NCI-H774 (cell line): Measurements from ENCODE around the gene SH3RF3.

ENCODE experiments used
- DNase-seq: peaks from one replicate; lab custom pipeline; 2025; lab: John Stamatoyannopoulos, UW

Gene SH3RF3

DNA sequence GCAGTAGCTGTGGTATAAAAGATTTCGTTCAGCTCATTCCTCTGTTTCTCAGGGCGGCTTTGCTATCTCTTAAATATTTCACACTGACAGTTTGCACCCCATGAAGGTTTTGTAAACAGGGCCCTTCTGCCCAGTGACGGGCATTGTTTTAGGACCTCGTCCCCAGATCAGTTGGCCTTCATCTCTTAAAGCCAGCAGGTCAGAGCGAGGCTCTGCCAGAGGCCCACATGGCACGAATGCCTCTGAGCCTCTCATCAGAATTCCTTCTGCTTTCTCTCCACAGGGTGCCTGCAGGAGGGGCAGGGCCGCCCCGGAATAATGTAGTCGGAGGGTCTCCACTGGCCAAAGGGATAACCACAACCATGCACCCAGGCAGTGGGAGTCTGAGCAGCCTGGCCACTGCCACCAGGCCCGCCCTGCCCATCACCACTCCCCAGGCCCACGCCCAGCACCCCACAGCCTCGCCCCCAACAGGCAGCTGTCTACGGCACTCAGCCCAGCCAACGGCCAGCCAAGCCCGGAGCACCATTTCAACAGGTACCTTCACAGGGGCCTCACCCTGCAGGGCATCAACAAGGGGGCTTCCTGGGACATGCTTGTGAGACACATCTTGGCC, 307.7 kb downstream of the SH3RF3 start:
- no peak for DNase-seq

DNA sequence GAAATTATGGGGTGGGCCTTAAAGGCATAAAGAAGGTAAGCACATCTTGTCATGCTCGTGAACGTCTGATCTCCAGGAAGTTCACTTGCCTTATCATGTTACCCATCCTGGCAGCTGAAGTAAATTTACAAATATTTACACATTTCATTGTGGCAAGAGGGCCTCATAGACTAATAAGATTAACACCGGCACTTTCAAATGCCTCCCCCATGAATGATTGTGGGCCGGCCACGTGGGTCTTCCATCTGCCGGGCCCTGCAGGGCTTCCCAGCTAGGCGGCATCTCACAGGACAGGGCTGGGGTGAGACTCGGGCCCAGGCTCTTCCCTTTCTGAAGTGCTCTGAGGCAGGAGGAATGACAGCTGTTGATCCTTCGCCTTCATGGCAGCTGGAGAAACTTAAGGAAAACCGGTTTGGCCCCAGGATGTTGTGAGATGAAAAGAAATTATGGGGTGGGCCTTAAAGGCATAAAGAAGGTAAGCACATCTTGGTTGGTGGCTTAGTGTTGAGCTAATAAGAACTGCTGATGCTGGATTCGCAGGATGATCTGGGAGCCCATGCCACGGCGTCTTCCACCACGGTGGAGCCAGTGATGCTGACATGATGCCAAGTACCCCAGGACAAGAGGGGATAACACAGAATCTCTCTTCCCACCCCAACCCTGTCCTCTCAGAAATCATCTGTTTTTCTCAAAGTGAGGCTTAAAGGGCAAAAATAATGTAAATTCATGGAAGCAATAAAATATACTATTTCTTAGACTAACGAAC, 308.5 kb downstream of the SH3RF3 start:
- DNase-seq, result peak; percentile 13

DNA sequence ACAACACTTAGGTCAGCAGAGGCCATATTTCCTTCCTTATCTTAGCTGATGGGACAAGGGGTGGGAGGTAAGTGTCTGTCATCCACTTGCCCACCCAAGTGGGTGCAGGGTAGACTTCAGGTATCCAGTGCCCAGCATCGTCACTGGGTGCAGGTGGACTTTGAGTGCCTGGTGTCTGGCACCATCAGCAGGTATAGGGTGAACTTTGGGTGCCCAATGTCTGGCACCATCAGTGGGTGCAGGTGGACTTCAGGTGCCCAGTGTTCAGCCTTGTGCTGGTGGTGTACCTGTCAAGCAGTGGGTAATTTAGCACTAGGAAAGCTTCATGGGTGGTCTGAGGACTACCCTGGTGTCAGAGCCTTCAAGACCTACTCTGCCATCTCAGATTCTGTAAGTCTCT, 309.1 kb downstream of the SH3RF3 start:
- no peak for DNase-seq

DNA sequence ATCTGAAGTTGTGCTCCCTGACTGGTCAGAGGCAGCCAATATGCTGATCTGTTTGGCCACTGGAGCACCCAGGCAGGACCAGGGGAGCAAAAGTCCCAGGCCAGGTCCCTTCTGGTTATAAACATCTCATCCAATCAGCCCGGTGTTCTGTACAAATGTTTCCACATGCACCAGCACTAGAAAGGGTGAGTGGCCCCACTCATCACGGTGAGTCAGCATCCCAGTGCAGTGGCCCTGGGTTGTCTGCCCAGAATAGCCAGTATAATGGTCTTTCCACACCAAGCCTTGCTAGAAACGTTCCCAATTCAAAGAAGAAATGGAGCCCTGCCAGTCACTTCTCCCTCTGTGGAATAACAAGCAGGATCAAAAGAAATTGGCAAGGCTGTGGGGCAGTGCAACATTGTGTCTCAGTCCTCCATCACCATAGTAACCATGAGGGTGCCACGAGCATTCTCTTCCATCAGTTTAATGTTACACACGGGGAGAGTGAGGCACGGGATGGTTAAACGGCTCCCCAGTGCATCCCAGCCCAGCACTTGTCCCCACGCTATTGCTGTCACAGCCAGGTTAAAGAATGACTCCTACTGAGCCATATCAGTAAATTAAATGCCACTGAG, 309.9 kb downstream of the SH3RF3 start:
- DNase-seq, result no peak

DNA sequence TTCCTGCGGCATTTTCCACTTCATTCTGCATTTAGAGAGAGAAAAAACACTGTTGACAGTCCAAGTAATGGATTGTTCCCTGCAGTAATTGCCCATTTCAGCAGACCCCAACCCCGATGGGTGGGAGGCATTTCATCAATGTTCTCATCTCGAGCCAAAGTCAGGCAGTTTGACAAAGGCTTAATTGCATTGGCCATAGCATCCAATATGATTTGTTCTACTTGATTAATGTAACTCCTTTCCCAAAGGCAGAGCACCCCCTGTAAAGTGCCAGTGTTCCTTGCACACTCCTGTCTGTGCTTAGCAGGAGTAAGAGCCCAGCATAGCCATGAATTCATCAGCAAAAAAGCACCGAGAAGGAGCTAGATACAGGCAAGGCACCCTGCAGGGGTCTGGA, 310.4 kb downstream of the SH3RF3 start:
- no peak for DNase-seq

DNA sequence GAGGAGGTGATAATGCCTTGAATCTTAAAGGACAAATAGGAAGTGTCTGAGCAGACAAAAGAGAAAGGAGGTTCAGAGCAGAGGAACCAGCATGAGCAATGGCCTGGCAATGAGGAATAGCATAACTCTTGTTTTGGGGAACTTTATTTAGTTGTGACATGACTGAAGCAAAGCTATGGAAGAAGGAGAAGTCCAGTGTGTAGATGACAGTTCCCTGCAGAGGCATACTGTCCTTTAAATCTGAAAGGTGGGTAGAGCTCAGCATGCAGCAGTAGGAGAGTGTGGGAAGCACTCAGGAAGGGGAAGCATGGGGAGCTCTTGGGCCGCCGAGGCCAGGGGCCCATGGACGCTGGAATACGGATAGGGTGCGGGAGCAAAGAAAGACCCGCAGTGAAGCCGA, 311.0 kb downstream of the SH3RF3 start:
- no peak for DNase-seq

DNA sequence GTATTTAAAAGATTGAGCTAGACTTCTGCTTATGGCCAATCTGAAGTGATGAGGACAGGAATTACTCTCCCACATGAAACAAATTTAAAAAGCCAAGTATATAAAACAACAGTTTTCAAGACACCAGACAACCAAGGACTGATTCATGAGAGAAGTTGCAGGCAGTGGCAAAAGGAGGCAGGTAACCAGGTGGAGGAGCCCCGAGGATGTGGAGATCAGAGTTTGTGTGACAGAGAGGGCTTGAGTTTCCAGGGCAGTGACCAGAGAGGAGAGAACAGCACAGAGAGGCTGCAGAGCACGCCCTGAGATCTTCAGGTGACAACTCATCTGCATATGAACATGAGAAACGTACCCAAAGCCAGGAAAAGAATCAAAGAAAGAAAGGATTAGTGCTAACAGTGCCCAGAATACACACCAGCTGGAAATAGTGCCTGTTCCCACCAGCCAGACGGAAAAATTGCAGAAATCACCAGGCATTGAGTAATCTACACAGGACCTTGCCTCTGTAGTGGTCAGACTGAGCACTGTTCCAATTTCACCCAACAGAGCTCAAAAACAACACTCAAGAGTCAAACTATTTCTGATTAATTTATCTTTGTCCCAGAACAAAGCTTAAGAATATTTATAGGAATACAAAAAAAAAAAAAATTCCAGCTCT, 311.6 kb downstream of the SH3RF3 start:
- no peak for DNase-seq

DNA sequence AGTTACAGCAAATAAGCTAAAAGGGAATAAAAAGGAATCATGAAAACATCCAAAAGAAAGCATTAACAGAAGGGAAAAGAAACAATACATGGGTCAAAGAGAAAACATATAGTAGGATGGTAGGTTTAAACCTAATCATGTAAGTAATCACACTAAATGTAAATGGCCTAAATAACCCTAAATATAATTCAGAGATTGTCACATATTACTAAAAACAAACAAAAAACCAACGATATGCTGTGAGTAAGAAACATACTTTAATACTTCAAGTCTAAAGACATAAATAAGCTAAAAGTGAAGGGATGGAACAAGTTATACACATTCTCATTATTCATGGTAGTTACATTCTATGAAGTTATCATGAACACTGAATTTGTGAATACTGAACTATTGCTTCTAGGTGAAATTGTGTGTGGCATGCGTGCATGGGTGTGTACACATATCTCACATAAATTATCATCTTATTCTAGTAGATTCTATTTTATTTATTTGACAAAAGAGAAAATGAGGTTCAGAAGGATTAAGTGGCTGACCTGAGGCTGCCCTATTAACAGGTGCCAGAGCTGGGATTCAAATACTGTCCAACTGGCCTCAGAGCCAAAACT, 313.8 kb downstream of the SH3RF3 start:
- no peak for DNase-seq

DNA sequence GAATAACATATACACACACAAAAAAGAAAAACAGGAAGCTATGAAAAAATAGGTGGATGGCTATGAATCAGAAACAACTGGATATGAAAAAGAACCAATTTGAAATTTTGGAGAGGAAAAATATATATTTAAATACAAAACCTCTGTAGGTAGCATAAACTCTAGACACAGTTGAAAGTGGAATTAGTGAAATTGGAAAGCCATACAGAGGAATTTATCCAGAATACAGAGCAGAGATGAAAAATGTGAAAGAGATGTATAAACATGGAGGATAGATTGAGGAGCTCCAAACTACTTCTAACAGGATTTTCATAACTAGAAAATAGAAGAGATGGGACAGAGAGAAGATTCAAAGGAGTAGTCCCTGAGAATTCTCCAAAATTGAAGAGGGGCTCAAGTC, 315.9 kb downstream of the SH3RF3 start:
- no peak for DNase-seq

DNA sequence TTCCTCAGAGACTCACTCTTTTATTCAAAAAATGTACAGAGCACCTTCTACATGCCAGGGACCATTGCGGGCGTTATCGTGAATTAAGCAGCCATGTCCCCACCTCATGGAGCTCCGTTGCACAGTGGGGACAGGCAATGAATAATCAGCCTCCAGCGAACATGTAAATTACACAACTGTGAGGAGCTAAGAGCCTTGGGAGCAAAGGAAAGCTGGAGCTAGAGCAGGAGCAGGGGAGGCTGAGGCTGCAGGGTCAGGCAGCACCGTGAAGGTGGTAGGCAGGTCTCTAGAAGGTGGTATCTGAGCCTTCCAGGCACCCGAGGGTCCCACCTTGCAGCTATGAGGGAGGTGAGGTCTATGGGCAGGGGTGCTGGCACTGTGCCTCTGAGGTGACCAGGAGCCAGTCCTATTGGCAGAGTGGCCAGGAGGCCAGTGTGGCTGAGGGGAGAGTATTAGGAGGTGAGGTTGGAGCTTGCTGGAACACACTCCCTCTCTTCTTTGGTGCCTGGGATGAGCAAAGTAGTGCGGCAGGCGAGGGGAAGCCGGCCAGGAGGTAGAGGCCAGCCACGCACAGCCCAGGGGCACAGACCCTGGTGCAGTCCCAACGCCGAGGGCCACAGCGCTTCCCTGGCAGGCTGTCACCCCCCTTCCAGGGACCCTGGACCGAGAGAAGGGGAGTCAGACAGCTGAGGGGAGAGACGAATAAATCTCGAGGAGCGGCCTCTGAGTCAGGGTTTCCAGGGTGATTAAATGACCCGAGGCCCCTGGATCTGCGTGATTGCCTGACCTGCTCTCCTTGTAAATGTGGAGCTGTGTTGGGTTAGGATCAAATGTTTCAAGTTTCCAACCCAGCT, 317.5 kb downstream of the SH3RF3 start:
- no peak for DNase-seq

DNA sequence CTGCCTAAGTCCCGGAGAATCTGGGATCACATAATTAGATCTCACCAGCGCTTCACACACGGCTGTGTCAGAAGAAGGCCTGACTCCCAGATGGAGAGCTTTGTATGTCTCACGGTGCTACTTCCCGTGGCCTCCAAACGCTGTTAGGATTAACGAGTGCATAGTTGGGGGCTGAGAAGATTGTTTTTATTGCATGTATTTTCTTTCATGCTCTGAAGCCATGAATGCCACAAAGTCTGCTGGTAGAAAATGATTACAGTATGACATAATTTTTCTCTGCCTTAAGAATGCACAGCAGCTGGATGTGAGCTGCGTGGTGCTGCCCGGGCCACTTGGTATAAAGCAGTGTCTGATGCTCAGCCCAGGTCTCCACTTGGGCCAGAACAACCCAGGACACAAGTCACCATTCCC, 318.3 kb downstream of the SH3RF3 start:
- DNase-seq, result no peak

DNA sequence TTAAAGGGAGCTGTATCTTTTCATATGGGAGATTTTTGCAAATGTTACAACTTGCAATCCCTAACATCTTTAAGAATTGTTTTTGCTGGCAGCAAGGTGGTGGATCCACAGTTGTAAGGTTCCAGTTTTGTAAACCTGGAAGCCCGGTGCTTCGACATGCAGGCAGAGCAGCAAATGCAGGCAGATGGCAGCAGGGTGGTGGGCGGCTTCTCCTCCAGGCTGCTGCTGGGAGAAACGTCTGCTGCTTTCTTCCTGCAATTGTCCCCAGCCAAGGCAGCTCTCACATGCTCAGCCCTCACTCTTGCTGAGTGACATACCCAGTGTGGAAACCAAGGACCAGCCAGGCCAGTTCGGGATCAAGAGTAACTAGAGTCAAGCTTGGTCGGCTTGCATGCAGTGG, 318.8 kb downstream of the SH3RF3 start:
- DNase-seq, result no peak

DNA sequence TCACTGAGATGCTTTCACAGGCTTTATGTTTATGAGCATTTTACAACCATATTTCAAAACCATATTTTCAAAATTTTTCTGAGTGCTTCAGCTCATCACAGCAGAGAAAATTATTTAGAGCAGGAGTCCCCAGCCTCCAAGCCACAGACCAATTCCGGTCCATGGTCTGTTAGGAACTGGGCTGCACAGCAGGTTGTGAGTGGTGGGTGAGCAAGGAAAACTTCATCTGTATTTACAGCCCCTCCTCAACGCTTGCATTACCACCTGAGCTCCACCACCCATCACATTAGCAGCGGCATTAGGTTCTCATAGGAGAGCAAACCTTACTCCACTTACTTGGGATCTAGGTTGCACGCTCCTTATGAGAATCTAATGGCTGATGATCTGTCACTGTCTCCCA, 319.2 kb downstream of the SH3RF3 start:
- DNase-seq, result no peak

DNA sequence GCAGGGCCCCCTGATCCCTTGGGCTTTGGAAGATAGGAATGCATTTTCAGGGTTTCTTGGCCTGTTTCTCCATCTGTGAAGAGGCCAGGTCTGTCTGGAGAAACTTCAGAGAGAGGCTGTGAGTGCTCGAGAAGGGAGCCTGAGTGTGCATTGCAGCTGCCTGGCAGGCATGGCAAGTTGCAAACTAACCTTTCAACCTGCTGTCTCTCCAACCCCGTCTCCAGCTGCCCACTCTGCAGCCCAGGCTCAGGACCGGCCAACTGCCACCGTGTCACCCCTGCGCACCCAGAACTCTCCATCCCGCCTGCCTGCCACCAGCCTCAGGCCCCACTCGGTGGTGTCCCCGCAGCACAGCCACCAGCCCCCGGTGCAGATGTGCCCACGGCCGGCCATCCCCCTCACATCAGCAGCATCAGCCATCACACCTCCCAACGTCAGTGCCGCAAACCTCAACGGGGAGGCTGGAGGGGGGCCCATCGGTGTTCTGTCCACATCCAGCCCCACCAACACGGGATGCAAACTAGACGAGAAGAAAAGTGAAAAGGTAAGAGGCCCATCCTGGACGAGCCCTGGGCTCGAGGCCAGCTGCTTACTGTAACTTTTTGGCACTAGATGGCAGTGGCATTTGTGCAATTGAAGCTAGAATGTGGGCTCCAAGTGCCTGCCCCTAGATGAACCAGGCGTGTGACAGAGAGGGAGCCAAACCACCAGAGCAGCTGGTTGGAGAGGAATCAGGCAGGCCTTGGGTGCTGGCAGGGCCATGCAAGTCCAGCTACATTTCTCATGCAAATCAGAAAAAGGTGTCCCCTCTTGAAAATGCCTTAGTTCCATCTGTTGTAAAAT, 320.2 kb downstream of the SH3RF3 start:
- no peak for DNase-seq

DNA sequence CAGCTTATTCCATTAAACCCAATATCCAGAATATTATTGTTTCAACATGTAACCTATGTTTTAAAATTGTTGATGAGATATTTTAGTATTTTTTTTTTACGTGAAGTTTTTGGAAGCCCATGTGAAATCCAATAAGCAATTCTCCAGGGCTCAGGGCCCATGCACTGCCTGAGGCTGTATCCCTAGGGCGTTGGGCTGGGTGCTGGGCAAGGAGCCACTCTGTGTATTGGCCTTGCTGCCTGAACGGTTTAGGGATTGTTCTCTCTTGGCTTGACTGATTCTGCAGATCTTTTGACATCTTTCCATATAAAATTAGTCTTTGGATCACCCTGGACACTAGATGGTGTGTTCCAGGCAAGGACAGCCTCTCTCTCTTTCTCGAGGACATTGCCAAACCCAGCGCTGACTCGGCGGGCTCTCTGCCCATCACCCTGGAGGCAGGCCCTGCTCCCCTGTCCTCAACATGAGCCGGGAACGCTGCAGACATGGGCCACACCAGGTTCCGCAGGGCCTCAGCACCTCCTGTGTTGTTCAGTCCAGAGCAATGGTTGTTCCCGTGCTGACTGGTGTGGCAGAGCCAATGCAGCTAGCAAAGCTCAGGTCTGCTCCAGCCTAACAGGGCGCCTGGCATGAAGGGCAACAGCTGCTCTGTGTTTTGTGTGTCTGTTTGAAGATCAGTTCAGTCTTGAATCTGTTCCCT, 321.7 kb downstream of the SH3RF3 start:
- DNase-seq, result no peak

DNA sequence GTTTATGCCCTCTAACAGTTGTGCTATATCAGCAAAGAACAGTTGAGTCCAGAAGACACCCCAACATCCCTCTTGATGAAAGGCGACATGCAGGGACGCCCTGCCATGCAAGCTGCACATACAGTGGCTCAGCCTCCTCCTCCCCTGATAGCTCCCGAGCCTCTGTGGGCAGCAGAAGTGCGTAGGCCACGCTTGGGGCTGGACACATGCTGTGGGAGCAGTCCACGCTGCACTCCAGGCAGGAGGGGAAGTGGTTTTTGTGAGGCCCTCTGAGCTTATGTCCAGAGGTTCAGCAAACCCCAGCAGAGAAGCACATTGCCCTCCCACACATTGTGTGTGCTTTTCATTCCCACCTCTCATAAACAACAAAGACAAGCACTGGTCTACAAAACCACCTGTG, 322.7 kb downstream of the SH3RF3 start:
- no peak for DNase-seq

DNA sequence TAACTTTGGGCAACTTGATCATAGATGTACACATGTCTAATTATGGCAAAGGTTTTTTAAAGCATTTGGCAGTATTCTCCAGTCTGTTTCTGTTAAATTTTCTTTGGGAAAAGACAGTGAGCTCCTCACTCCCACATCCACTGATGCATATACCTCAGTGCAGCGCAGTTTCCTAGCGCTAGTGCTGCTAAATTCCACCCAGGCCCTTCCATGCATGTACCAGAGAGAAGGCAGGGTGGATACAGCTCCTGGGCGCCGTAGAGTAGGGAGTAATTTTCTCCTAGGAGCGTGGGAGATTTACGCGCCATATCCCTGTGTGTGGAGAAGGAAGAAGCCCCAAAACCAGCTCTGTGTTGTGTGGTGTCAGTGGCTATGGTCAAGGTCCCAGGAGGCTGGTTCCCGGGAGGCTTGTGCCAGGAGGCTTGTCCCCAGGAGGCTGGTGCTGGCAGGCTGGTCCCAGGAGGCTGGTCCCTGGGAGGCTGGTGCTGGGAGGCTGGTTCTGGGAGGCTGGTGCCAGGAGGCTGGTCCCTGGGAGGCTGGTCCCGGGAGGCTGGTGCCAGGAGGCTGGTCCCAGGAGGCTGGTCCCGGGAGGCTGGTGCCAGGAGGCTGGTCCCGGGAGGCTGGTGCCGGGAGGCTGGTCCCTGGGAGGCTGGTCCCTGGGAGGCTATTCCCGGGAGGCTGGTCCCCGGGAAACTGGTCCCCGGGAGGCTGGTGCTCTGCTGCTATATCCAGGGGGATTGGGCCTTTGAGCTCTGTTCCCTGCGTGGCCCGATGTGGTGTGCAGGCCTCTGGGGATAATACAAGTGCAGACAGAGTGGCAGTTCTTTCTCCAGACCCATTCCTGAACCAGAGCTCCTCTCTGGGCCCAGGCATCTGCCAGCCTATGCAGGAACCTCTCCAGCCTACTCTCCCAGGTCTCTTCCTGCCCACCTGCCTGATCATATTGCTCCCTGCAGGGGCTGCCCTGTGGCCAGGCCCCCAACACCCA, 323.6 kb downstream of the SH3RF3 start:
- no peak for DNase-seq

DNA sequence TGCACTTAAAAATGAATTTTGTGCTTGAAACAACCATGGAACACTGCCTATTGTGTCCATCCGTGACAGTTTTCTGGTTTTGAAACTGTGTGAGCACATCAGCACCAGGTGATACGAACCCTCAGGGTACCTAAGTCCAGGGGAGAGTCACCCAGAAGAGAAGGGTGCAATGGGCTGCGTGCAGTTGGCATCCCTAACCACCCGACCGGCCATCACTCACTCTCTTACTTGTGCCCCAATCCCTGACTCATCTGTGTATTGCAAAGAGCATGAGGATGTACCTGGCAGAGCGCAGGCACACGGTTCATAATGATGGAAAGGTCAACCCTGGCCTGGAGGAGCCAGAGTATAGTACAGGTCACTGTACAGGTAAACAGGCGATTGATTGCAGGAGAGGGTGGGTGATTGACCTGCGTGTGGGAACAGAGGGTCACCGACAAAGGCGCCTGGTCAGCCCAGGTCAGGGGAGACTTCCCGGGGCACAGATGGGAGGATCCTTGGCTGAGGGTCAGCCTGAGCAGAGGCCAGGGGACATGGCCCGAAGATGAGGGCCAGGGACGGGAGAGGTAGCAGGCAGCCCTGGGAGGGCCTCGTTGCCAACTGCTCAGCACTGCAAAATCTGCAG, 324.5 kb downstream of the SH3RF3 start:
- DNase-seq, result no peak
